Ovary (tissue), 3 donors: Measurements from ENCODE around the gene IDE.

Experiments used
- POLR2A ChIP-seq: fragments of 450-650 bp; IDR thresholded peaks from one replicate; pipeline ENCODE4 v1.6.1; 2017; ENCODE audit warnings: antibody characterized with exemption, mild to moderate bottlenecking, moderate library complexity
- TF ChIP-seq, protein P1 (sequence below), 3 donors: fragments of 450-650 bp in 2 of 3; fragments of 200-600 bp in 1 of 3; IDR thresholded peaks; one replicate each; pipeline versions ENCODE4 v1.5.1 to v1.8.0; 2016 to 2022; ENCODE audit warnings: antibody characterized with exemption in 3 of 3, mild to moderate bottlenecking in 1 of 3
- donor health status: DM: no; HTN: no; CAD: no.

DNA sequence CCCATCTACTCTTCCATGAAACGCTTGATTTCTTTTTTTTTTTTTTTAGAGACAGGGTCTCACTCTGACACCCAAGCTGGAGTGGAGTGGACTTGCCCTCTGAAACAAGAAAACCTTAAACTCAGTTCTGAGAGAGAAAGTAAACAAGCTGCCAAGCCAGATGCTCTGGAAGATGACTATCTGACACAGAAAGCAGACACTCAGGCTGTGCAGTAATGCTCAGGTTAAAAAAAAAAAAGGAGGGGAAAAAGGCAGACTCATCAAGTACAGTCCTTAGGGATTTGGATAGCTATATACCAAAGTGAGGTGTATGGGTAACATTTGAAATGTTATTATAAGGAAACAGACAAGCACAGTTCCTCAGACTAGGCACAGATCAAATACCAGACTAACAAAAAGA lies 80.5 kb downstream of the IDE start:
- TF ChIP-seq, protein P1, sequence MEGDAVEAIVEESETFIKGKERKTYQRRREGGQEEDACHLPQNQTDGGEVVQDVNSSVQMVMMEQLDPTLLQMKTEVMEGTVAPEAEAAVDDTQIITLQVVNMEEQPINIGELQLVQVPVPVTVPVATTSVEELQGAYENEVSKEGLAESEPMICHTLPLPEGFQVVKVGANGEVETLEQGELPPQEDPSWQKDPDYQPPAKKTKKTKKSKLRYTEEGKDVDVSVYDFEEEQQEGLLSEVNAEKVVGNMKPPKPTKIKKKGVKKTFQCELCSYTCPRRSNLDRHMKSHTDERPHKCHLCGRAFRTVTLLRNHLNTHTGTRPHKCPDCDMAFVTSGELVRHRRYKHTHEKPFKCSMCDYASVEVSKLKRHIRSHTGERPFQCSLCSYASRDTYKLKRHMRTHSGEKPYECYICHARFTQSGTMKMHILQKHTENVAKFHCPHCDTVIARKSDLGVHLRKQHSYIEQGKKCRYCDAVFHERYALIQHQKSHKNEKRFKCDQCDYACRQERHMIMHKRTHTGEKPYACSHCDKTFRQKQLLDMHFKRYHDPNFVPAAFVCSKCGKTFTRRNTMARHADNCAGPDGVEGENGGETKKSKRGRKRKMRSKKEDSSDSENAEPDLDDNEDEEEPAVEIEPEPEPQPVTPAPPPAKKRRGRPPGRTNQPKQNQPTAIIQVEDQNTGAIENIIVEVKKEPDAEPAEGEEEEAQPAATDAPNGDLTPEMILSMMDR (IDR thresholded peaks at IDR 0.05): no peak
- TF ChIP-seq POLR2A: no peak
